Lower leg skin (tissue), 3 donors: Measurements from ENCODE around the gene SH3RF3.

Experiments used
- CTCF ChIP-seq, 3 donors: fragments of 450-650 bp; IDR thresholded peaks; one replicate each; pipeline ENCODE4 v1.5.1; 2016; ENCODE audit warnings: antibody characterized with exemption in 3 of 3, mild to moderate bottlenecking in 3 of 3, moderate library complexity in 2 of 3
- POLR2A ChIP-seq, 2 donors: fragments of 450-650 bp; IDR thresholded peaks; one replicate each; pipeline ENCODE4 v1.6.1; 2016 to 2017; ENCODE audit warnings: antibody characterized with exemption in 2 of 2, mild to moderate bottlenecking in 1 of 2, moderate library complexity in 1 of 2

- no peak for TF ChIP-seq POLR2A (IDR thresholded peaks at IDR 0.05)
- TF ChIP-seq CTCF (IDR thresholded peaks at IDR 0.05) = no peak
Measured at GRCh38 chr2:109207176-109207575, 78.2 kb downstream of the SH3RF3 start.
